Pancreas (tissue), 10 donors: ENCODE results near the gene MMD2. TPM values are rescaled to one million over a fixed set of nuclear protein-coding genes. Genes with fewer than 3 reads are reported as not detected.
"Not testable (repeated sequence)": the region's sequence is repeated elsewhere in the genome, so short reads cannot be mapped to it uniquely, and the experiment has no call there.

Experiments
- ATAC-seq, 4 donors: fragments of 200-7000 bp; cut with Tn5 transposase; one replicate each; pipeline versions ENCODE4 v1.8.0 to v1.9.1; 2020; ENCODE audit warnings: mild to moderate bottlenecking in 4 of 4, moderate library complexity in 4 of 4
- DNase-seq, 6 donors: peaks; one replicate each; pipeline ENCODE4 v3.0.0-alpha.2; 2020
- FAIRE-seq: peaks from 2 replicates; lab custom pipeline; 2012; peaks lifted over from hg19 to GRCh38; lab: Jason Lieb, UNC
- H3K27ac ChIP-seq, 4 donors: fragments of 200-600 bp; sonication (generic); 1 replicate in 3 of 4; 2 replicates in 1 of 4; pipeline versions ENCODE4 v1.5.0 to v1.8.0; 2020
- H3K27me3 ChIP-seq, 4 donors: fragments of 200-600 bp; one replicate each; pipeline ENCODE4 v1.8.0; 2021
- H3K36me3 ChIP-seq, 3 donors: fragments of 200-600 bp; sonication (generic) in 1 of 3; one replicate each; pipeline versions ENCODE4 v1.5.0 to v1.8.0; 2020 to 2021
- H3K4me1 ChIP-seq, 3 donors: fragments of 200-600 bp; one replicate each; pipeline ENCODE4 v1.8.0; 2021
- H3K4me3 ChIP-seq, 4 donors: fragments of 200-600 bp; sonication (generic) in 2 of 4; one replicate each; pipeline versions ENCODE4 v1.5.0 to v1.8.0; 2020 to 2021
- H3K9me3 ChIP-seq, 4 donors: fragments of 200-600 bp; one replicate each; pipeline ENCODE4 v1.8.0; 2021
- WGBS, 2 donors: extraction: QIAGEN DNeasy Blood & Tissue Kit; methylation state at CpG; one replicate each; pipeline ENCODE4 v1.1.7; 2013; 5-methylcytosine and 5-hydroxymethylcytosine counted together
- intact Hi-C, 3 donors: fragments of 100-400 bp; cut with DNase I; formaldehyde crosslinking; loops; one replicate each; pipeline versions ENCODE4 v1.11.1 to v1.14.2; 2022
- polyA plus RNA-seq, 2 donors: library from polyadenylated mRNA; stranded (reverse); fragments of 200-250 nt; gene quantifications; one replicate each; pipeline ENCODE4 v1.2.3, GENCODE V29; 2013
- total RNA-seq, 6 donors: library from RNA; stranded (reverse); fragmentation: NEBNext Ultra II Directional in 4 of 6; extraction: Animal tissue kit (Norgen Biotek cat#: 25700) in 4 of 6; gene quantifications; one replicate each; pipeline versions ENCODE4 v1.2.1 to v1.2.4, GENCODE V29; 2021 to 2023
- TF ChIP-seq, protein P1 (sequence below), 4 donors: fragments of 200-600 bp; sonication (generic) in 3 of 4; IDR thresholded peaks; one replicate each; pipeline versions ENCODE4 v1.5.0 to v1.8.0; 2021; ENCODE audit warnings: antibody characterized with exemption in 4 of 4
- donor health status: healthy with polysubstance abuse.
- donor health status: DM: no; HTN: no; CAD: no; lungs with moderate emphysema.
- donor health status: DM: no; HTN: no; CAD: no.
- donor health status: control.
- donor health status: control.
- donor health status: Bipolar disorder and iron deficiency.
- donor health status: DM: yes; HTN: yes; CAD: no.
- donor health status: DM: no; HTN: no; CAD: no.
- donor health status: DM: no; HTN: no; CAD: no.
- donor health status: DM: yes; HTN: yes; CAD: no.

The MMD2 gene
- total and polyA plus RNA-seq, 8 donors: 0.05 TPM; not detected in 7

DNA sequence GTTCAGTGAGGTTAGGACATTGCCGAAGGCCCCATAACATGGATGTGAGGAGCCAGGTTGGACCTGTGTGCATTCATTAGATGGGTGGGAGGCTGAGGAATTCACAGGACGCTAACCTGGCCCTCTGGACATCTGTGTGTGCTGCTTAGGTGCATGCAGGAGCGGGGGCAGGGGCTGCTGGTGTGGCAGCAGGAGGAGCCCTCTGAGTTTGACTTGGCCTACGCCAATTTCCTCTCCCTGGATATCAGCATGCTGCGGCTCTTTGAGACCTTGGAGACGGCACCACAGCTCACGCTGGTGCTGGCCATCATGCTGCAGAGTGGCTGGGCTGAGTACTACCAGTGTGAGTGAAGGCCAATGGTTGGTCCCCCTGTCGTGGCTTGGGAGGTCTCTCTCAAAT is 34.5 kb upstream of the MMD2 start:
- intact Hi-C loops: no loop called here
- TF ChIP-seq, protein P1, sequence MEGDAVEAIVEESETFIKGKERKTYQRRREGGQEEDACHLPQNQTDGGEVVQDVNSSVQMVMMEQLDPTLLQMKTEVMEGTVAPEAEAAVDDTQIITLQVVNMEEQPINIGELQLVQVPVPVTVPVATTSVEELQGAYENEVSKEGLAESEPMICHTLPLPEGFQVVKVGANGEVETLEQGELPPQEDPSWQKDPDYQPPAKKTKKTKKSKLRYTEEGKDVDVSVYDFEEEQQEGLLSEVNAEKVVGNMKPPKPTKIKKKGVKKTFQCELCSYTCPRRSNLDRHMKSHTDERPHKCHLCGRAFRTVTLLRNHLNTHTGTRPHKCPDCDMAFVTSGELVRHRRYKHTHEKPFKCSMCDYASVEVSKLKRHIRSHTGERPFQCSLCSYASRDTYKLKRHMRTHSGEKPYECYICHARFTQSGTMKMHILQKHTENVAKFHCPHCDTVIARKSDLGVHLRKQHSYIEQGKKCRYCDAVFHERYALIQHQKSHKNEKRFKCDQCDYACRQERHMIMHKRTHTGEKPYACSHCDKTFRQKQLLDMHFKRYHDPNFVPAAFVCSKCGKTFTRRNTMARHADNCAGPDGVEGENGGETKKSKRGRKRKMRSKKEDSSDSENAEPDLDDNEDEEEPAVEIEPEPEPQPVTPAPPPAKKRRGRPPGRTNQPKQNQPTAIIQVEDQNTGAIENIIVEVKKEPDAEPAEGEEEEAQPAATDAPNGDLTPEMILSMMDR (IDR thresholded peaks at IDR 0.05): no peak
- no peaks in the 10 kb centered on the region for H3K4me1 ChIP-seq
- no peak overlapping the region for H3K4me3 ChIP-seq
- no peak overlapping the region for H3K27ac ChIP-seq
- no peaks in the 10 kb centered on the region for H3K9me3 ChIP-seq
- peaks cover 6 to 32% (median 7%) of the 10 kb centered on the region in 3 donors for H3K36me3 ChIP-seq
- no peak for DNase-seq
- H3K27me3 ChIP-seq: no peaks in the 10 kb centered on the region
- FAIRE-seq: no peak
- ATAC-seq: no peak
- WGBS, 2 donors: 88 to 91% methylated on average over 8 of the region's 8 CpGs

DNA sequence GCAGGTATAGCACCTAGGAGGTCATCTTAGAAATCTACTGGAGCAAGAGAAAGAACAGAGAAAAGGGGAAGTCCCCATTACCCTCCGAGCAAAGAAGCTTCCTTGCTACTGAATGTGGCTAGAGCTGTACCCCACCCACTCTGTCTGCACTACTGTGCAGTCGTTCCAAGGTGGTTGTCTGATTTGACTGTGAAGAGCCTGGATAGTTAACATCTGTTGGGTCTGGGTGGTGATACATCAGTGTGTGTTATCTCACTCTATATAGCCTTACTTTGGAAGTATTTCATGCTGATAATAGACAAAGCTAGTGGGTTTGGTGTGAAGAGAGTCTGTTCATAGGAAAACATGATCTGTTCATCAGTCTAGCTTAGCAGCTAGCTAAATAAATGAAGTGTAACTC is 23.8 kb upstream of the MMD2 start:
- H3K4me3 ChIP-seq, H3K4me1 ChIP-seq, FAIRE-seq, ATAC-seq, H3K27me3 ChIP-seq, intact Hi-C loops, H3K27ac ChIP-seq, H3K9me3 ChIP-seq, DNase-seq: not testable (repeated sequence)
- peaks cover 0 to 62% (median 6%) of the 10 kb centered on the region in 3 donors for H3K36me3 ChIP-seq
- WGBS, 2 donors: 32 to 60% methylated on average over 1 of the region's 2 CpGs

DNA sequence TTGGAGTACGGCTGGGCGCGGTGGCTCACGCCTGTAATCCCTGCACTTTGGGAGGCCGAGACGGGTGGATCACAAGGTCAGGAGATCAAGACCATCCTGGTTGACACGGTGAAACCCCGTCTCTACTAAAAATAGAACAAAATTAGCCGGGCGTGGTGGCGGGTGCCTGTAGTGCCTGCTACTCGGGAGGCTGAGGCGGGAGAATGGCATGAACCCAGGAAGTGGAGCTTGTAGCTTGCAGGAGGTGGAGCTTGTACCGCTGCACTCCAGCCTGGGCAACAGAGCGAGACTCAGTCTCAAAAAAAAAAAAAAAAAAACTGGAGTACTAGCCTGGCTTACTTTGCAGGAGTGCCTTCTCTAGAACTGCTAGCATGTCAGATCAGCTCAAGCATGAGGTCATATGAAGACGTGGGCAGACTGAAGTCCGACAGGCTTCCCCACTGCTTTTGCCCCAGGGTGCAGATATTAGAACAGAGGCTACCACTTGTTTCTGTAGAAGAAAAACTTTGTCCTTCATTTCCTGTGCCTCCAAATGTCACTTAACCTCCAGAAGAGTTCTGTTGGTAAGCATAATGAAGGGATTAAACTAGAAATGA is 22.4 kb upstream of the MMD2 start:
- intact Hi-C loops, H3K9me3 ChIP-seq, ATAC-seq, H3K4me1 ChIP-seq, FAIRE-seq, H3K27me3 ChIP-seq, DNase-seq, H3K4me3 ChIP-seq, H3K27ac ChIP-seq: not testable (repeated sequence)
- H3K36me3 ChIP-seq: peaks cover 0 to 64% (median 6%) of the 10 kb centered on the region in 3 donors
- WGBS, 2 donors: 97% methylated on average over 17 of the region's 17 CpGs

DNA sequence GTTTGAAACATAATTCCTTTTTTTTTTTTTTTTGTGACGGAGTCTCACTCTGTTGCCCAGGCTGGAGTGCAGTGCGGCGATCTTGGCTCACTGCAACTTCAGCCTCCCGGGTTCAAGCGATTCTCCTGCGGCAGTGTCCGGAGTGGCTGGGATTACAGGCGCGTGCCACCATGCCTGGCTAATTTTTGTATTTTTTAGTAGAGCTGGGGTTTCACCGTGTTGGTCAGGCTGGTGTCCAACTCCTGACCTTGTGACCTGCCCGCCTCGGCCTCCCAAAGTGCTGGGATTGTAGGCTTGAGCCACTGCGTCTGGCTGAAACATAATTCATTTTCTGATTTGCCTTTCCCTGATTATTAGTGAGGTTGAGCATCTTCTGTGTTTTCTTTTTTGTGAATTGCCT is 16.6 kb upstream of the MMD2 start:
- 91 to 93% methylated on average over 12 to 13 of the region's 13 CpGs for WGBS, 2 donors
- H3K27ac ChIP-seq, intact Hi-C loops, H3K4me1 ChIP-seq, H3K27me3 ChIP-seq, H3K4me3 ChIP-seq, DNase-seq, FAIRE-seq, H3K9me3 ChIP-seq, ATAC-seq: not testable (repeated sequence)
- H3K36me3 ChIP-seq: peaks cover 0 to 37% (median 3%) of the 10 kb centered on the region in 3 donors

DNA sequence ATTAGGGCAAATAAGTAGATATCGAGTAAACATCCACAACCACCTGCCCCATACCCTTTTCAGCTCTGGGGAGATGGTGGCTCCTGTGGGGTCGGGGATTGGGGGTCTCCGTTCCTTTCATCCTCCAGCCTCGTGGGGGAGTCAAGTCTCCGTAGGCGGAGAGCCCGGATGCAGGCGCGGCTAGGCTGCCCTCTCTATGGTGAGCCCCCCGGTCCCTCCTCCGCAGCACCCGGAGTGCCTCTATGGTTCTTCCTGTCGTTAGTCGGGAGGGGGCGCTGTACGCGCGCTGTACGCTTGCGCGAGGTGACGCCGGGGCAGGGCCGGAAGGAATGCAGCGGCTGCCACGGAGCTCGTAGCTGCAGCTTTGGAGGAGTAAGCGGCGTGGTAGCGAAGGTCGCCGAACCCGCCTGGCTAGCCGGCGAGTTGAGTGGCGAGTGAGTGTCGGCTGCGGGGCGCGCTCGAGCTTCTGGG is 14.8 kb upstream of the MMD2 start:
- intact Hi-C loops: no loop called here
- TF ChIP-seq, protein P1 (IDR thresholded peaks at IDR 0.05): peak; percentile 61 to 81 (median 65)
- Histone ChIP-seq H3K9me3 (no peaks in the 10 kb centered on the region), H3K36me3 (peaks cover 0 to 26% (median 3%) of the 10 kb centered on the region in 3 donors), H3K27ac (peak overlapping the region; percentile 53 to 88 (median 72)), H3K27me3 (no peaks in the 10 kb centered on the region), H3K4me3 (peak overlapping the region; percentile 62 to 83 (median 78)), H3K4me1 (peaks cover 0 to 8% (median 3%) of the 10 kb centered on the region in 3 donors)
- DNase-seq: peak; percentile 86 to 97 (median 91)
- peak; percentile 96 to 99 (median 98) for ATAC-seq
- FAIRE-seq: no peak
- 3 to 4% methylated on average over 36 to 41 of the region's 41 CpGs for WGBS, 2 donors

DNA sequence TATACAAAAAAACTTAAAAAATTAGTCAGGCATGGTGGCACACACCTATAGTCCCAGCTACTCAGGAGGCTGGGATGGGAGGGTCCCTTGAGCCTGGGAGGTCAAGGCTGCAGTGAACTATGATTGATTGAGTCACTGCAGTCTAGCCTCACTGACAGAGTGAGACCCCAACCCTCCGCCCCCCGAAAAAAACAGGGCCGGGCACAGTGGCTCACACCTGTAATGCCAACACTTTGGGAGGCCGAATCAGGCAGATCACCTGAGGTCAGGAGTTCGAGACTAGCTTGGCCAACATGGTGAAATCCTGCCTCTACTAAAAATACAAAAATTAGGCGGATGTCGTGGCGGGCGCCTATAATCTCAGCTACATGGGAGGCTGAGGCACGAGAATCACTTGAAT is 13.5 kb upstream of the MMD2 start:
- intact Hi-C loops: not testable (repeated sequence)
- 71 to 81% methylated on average over 10 of the region's 10 CpGs for WGBS, 2 donors

More for the DNA sequence above, 13.5 kb upstream of the MMD2 start:
- not testable (repeated sequence) for H3K27me3 ChIP-seq, ATAC-seq, H3K4me3 ChIP-seq, H3K27ac ChIP-seq, FAIRE-seq, H3K9me3 ChIP-seq, H3K4me1 ChIP-seq
- DNase-seq: peak in 1 of 6 donors; percentile 17
- peaks cover 0 to 13% (median 0%) of the 10 kb centered on the region in 3 donors for H3K36me3 ChIP-seq
